Measurements from ENCODE around the gene AASDH. TPM values are rescaled to one million over a fixed set of nuclear protein-coding genes. Genes with fewer than 3 reads are reported as not detected.

The AASDH gene
- total RNA-seq, 1 donor from 2014 or later, result 16.2 TPM

GRCh38 chr4:56324011-56324610 is 63.2 kb downstream of the AASDH start:
- ATAC-seq (peak; percentile 39), DNase-seq (ENCODE audit: low spot score) (no peak)
- intact Hi-C loops (cut with DNase I), result no loop called here

DNA sequence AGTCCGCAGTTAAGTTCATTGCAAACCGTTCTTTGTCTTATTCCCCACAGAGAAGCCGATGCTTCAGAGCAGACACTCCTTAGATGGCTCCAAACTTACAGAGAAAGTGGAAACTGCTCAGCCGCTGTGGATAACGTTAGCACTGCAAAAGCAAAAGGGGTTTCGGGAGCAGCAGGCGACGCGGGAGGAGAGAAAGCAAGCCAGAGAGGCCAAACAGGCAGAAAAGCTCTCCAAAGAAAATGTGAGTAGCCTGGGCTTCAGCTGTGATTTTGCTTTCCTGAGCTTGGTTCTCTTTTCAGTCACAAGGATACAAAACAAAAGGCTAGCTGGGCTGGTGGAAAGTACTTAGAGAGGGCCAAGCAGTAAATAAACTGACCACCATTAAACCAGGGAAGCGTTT is 64.0 kb downstream of the AASDH start:
- intact Hi-C loops (cut with DNase I), result no loop called here
- DNase-seq (ENCODE audit: low spot score) (no peak), ATAC-seq (peak; percentile 50)

DNA sequence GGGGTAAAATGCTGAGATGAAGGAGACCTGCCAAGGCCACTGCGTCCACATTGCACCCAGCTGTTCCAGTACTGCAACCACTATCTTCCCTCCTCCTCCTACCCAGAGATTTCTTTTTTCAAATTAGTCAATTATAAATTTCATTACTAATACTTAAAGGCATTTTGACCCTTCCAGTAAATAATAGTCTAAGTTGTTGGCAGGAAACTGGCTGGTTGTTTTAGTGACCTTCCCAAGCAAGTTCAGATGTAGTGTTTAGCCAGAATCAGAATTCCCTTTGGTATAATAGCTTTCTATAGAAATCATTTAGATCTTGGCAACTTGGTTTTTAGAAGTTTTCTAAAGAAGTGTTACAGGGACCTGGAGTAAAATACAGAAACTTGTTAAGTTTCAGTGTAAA is 66.0 kb downstream of the AASDH start:
- intact Hi-C loops (cut with DNase I), result no loop called here
- no peak for ATAC-seq

DNA sequence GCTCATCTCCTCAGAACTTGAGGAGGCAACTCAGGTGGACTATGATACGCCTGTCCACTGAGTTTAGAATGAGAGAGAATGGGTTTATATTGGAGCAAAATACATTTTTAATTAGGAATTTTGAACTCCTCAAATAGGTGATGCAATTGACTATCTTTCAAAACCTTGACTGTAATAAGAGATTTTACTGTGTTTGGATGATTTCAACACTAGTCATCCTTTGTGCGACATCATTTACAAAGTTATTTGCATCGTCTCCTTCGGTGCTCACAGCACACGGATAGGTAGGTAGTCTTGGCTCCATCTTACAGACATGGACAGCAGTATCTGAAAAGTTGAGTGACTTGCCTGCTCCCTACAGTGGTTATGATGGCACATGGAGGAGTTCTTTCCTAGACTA is 67.0 kb downstream of the AASDH start:
- no peak for DNase-seq (ENCODE audit: low spot score)
- ATAC-seq, result no peak
- intact Hi-C loops (cut with DNase I), result no loop called here

More for the DNA sequence above, 66.0 kb downstream of the AASDH start:
- no peak for DNase-seq (ENCODE audit: low spot score)

- DNase-seq (ENCODE audit: low spot score) (no peak), ATAC-seq (no peak)
- intact Hi-C loops (cut with DNase I), result no loop called here
These were observed 68.7 kb downstream of the AASDH start for GRCh38 chr4:56318555-56318954.

DNA sequence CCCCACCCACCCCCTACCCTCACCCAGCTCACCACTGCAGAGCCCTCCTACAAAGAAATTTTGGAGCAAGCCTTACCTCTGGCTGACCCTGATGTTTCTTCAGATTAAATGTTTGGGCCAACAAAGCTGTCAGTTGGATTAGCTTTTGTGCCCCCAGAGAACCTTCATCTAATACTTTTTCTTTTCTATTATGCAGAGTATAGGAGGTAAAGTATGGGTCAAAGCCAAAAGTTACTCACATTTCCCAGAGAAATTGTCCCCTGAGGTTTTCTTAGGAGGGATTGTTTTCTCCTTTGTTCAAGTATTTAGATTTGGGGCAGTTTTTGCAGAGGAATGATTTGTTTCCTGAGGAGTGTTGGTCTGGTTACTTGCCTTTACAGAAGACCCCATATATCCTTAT is 69.5 kb downstream of the AASDH start:
- intact Hi-C loops (cut with DNase I), result no loop called here
- no peak for ATAC-seq
- DNase-seq (ENCODE audit: low spot score), result no peak

DNA sequence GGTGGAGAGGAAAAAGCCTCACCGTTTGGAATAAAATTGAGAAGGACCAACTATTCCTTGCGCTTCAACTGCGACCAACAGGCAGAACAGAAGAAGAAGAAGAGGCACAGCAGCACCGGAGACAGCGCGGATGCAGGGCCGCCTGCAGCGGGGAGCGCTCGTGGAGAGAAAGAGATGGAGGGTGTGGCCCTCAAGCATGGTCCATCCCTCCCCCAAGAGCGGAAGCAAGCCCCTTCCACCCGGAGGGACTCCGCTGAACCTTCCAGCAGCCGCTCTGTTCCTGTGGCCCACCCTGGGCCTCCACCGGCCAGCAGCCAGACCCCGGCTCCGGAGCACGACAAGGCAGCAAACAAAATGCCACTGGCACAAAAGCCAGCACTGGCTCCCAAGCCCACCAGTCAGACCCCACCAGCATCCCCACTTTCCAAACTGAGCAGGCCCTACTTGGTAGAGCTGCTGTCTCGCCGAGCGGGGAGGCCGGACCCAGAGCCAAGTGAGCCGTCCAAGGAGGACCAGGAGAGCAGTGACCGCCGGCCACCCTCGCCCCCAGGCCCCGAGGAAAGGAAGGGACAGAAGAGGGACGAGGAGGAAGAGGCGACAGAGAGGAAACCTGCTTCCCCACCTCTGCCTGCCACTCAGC is 71.2 kb downstream of the AASDH start:
- DNase-seq (ENCODE audit: low spot score), result no peak

GRCh38 chr4:56315543-56315942 is 71.7 kb downstream of the AASDH start:
- intact Hi-C loops (cut with DNase I), result no loop called here
- ATAC-seq (no peak), DNase-seq (ENCODE audit: low spot score) (no peak)

More for the DNA sequence above, 71.2 kb downstream of the AASDH start:
- no peak for ATAC-seq
- intact Hi-C loops (cut with DNase I), result no loop called here

GRCh38 chr4:56315041-56315440 is 72.2 kb downstream of the AASDH start:
- intact Hi-C loops (cut with DNase I), result no loop called here
- no peak for DNase-seq (ENCODE audit: low spot score)
- peak; percentile 35 for ATAC-seq

DNA sequence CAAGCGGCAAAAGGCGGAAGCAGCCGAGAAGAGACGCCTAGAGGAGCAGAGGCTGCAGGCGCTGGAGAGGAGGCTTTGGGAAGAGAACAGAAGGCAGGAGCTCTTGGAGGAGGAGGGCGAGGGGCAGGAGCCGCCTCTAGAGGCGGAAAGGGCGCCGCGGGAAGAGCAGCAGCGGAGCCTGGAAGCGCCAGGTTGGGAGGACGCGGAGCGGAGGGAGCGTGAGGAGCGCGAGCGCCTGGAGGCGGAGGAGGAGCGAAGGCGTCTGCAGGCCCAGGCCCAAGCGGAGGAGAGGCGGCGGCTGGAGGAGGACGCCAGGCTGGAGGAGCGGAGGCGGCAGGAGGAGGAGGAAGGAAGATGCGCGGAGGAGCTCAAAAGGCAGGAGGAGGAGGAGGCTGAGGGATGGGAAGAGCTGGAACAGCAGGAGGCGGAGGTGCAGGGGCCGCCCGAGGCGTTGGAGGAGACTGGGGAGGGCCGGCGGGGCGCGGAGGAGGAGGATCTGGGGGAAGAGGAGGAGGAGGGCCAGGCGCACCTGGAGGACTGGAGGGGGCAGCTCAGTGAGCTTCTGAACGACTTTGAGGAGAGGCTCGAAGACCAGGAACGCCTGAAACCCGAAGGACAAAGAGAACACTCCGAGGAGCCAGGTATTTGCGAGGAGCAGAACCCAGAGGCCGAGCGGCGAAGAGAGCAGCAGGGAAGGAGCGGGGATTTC is 72.9 kb downstream of the AASDH start:
- intact Hi-C loops (cut with DNase I), result no loop called here
- DNase-seq (ENCODE audit: low spot score) (no peak), ATAC-seq (no peak)

DNA sequence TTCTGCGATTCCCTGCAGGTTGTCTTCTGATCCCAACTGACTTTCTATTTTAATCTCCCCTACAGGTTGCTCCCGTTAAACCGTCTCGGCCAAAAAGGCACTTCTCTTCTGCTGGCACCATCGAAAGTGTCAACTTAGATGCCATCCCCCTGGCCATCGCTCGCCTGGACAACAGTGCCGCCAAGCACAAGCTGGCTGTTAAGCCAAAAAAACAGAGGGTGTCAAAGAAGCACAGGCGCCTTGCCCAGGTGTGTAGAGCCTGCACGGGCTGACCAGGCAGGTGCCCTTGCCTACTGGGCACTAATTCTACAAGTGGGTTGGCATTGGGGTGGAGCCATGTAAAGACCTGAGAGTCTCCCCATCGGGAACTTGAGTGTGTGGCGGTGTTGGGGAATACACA is 74.2 kb downstream of the AASDH start:
- intact Hi-C loops (cut with DNase I), result no loop called here
- ATAC-seq (no peak), DNase-seq (ENCODE audit: low spot score) (no peak)

GRCh38 chr4:56311299-56311975 is 75.9 kb downstream of the AASDH start:
- DNase-seq (ENCODE audit: low spot score) (no peak), ATAC-seq (no peak)
- intact Hi-C loops (cut with DNase I), result no loop called here

GRCh38 chr4:56310401-56311125 is 76.7 kb downstream of the AASDH start:
- intact Hi-C loops (cut with DNase I), result no loop called here
- ATAC-seq, result no peak
- DNase-seq (ENCODE audit: low spot score), result no peak

- intact Hi-C loops (cut with DNase I), result no loop called here
- DNase-seq (ENCODE audit: low spot score) (no peak), ATAC-seq (no peak)
These were observed 78.9 kb downstream of the AASDH start for GRCh38 chr4:56308384-56308783.

DNA sequence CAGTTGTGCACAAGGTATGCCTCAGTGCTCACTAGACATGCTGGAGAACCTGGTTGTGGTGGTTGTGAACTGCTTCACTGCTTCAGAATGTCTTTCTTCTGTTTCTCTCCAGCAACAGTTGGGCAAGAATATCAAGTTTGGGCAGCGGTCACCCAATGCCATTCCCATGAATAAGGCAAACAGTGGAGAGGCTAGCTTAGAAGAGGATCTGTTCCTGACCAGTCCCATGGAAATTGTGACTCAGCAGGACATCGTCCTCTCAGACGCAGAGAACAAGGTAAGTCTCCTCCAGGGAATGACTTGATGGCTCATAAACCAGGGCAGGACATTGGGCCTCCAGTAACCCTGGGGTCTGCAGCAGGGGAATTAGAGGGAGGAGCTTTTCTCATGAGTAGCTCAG is 79.9 kb downstream of the AASDH start:
- intact Hi-C loops (cut with DNase I), result no loop called here
- ATAC-seq (no peak), DNase-seq (ENCODE audit: low spot score) (no peak)

GRCh38 chr4:56305390-56305789 is 81.9 kb downstream of the AASDH start:
- intact Hi-C loops (cut with DNase I), result no loop called here
- DNase-seq (ENCODE audit: low spot score) (no peak), ATAC-seq (no peak)

DNA sequence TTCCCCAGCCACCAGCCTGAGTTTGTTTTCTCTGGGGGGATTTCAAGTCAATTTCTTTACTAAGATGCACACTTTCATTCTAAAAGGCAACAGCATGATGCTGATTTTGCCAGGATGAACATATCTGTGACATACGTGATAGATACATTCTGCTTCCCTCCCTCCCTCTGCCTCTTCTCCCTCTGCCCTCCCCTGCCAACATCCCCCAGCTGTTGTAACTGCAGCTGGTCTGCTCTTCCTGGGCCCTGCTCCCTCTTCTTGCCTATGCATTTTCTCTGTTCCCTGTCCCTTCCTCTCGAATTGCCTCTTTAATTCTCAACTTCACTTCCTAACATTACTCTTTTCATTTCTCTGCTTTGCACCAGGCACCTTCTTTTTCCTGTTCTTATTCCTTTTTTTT is 83.4 kb downstream of the AASDH start:
- no peak for ATAC-seq
- no peak for DNase-seq (ENCODE audit: low spot score)
- intact Hi-C loops (cut with DNase I), result no loop called here

- no peak for DNase-seq (ENCODE audit: low spot score)
- intact Hi-C loops (cut with DNase I), result no loop called here
- no peak for ATAC-seq
These were observed 84.5 kb downstream of the AASDH start for GRCh38 chr4:56302760-56303159.

DNA sequence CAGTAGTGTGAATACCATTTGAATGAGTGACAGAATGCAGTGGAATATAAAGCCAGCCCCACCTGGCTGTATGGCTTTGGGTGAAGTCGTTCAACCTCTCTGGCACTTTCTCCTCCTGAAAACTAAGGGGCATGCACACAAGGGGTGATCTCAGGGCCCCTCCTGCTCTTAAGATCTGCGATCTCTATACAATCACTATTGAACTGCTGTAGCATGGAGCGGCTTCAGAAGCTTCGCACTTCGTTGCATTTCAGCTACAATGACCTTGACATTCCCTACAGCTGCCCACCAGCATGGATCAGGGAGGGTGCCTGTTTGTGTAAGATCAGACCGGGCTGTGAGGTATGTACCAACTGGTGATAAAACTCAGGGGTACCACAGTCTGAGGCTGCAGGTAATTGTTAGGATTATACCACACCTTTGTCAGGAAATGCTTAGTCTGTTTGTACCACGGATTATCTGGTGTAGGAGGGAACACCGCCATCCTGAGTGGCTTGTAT is 85.2 kb downstream of the AASDH start:
- DNase-seq (ENCODE audit: low spot score) (no peak), ATAC-seq (no peak)
- intact Hi-C loops (cut with DNase I), result no loop called here
